ENCODE results near the gene ZNF804A. TPM values are rescaled to one million over a fixed set of nuclear protein-coding genes. Genes with fewer than 3 reads are reported as not detected.

ZNF804A gene
- total RNA-seq, 1 donor from 2014 or later = not detected

DNA sequence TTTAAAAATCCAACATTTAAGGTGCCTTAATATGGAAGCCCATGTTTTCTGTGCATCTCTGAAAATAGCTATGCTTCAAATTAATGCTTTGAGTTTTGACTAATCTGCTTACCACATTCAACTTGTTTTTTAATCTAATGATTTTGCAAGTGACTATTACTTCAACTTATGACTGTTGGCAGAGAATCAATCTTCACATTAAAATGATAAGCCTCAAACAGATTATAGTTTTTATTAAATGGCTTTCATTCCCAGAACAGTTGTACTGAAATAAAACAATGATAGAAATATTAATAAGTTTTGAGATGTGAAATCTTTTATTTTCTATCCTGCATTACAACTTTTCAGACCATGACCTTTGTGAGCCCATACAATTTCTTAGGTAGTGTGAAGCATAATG lies 347.5 kb downstream of the ZNF804A start:
- DNase-seq (ENCODE audit: low read depth) = no peak
- H3K4me3 ChIP-seq (ENCODE audit: low read depth, low read length) = no peak overlapping the region
- TF ChIP-seq, protein P1, sequence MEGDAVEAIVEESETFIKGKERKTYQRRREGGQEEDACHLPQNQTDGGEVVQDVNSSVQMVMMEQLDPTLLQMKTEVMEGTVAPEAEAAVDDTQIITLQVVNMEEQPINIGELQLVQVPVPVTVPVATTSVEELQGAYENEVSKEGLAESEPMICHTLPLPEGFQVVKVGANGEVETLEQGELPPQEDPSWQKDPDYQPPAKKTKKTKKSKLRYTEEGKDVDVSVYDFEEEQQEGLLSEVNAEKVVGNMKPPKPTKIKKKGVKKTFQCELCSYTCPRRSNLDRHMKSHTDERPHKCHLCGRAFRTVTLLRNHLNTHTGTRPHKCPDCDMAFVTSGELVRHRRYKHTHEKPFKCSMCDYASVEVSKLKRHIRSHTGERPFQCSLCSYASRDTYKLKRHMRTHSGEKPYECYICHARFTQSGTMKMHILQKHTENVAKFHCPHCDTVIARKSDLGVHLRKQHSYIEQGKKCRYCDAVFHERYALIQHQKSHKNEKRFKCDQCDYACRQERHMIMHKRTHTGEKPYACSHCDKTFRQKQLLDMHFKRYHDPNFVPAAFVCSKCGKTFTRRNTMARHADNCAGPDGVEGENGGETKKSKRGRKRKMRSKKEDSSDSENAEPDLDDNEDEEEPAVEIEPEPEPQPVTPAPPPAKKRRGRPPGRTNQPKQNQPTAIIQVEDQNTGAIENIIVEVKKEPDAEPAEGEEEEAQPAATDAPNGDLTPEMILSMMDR (conservative IDR thresholded peaks at IDR 0.05; ENCODE audit: low read depth, low read length) = no peak

DNA sequence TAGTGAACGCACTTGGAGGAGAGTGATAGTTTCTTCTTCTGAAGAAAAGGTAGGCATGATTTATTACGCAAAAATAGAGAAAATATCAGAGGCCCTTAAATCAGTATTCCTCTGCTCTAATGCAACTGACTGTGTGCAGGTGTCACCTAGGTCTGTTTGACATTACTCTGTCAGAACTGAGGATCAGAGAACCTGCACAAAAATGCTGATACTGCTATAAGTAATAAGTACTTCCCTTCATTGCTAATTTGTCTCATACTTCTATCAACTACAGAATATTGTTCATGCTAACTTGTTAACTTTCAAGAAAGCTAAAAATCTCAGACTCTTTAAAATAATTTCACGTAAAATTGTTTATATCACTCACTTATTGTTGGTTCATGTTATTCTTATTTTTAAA lies 358.5 kb downstream of the ZNF804A start:
- no peak overlapping the region for H3K4me3 ChIP-seq (ENCODE audit: low read depth, low read length)
- DNase-seq (ENCODE audit: low read depth) = no peak
- TF ChIP-seq, protein P1 (conservative IDR thresholded peaks at IDR 0.05; ENCODE audit: low read depth, low read length) = no peak

DNA sequence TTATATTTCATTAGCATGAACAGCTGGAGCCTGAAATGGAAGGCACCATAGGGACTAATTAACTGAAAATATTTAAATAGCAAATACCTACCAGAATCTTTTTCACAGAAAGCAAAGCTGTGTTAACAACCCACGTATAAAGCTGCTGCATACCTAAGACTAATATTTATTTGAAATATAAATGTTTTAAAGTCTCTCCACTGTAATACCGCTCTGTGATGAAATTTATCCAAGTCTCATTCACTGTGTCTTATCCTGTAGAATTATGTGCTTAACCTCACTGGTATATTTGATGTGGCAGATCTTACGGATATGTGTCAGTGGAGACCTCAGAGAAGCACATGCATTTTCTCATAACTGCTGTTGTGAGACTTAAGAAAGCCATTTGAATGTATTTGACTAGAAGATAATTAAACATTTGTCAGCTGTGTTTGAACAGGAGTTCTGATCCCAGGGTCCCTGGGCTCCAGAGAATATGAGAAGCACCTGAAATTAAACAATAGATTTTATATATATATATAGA lies 373.3 kb downstream of the ZNF804A start:
- DNase-seq (ENCODE audit: low read depth) = no peak

More for the DNA sequence above, 373.3 kb downstream of the ZNF804A start:
- no peak overlapping the region for H3K4me3 ChIP-seq (ENCODE audit: low read depth, low read length)
- TF ChIP-seq, protein P1 (conservative IDR thresholded peaks at IDR 0.05; ENCODE audit: low read depth, low read length) = no peak
